T-helper 17 cell (primary cell): Measurements from ENCODE around the gene CUX1. TPM values are rescaled to one million over a fixed set of nuclear protein-coding genes. Genes with fewer than 3 reads are reported as not detected.
A peak's percentile ranks its signal among the peaks of the same experiment; 100 is the strongest.

Experiments
- ATAC-seq: fragments of 150-1000 bp; cut with Tn5 transposase; 2 replicates; pipeline ENCODE4 v1.10.0; 2021; ENCODE audit warnings: mild to moderate bottlenecking, moderate library complexity
- DNase-seq, 3 donors: peaks; one replicate each; pipeline versions ENCODE4 v3.0.0 to v3.0.0-alpha.2; 2020 to 2021
- H3K9me3 ChIP-seq: one replicate; pipeline ENCODE4 v1.7.0; 2013; ENCODE audit warnings: low read length, mild to moderate bottlenecking; ENCODE audit not compliant: control insufficient read depth, poor library complexity, severe bottlenecking
- H3K27ac Mint-ChIP-seq: one replicate; pipeline ENCODE4 v1.8.0; 2022; ENCODE audit warnings: mild to moderate bottlenecking, moderate library complexity, mixed read lengths
- H3K27me3 Mint-ChIP-seq: one replicate; pipeline ENCODE4 v1.8.0; 2022; ENCODE audit warnings: mixed read lengths
- H3K36me3 Mint-ChIP-seq: one replicate; pipeline ENCODE4 v1.8.0; 2022; ENCODE audit warnings: low read depth, mixed read lengths
- H3K4me1 Mint-ChIP-seq: one replicate; pipeline ENCODE4 v1.8.0; 2022; ENCODE audit warnings: mild to moderate bottlenecking, mixed read lengths
- H3K4me3 Mint-ChIP-seq: one replicate; pipeline ENCODE4 v1.8.0; 2022; ENCODE audit warnings: mild to moderate bottlenecking, moderate library complexity, mixed read lengths
- total RNA-seq, 4 donors: library from RNA in 2 of 4; stranded (reverse) in 2 of 4; gene quantifications; one replicate each; pipeline ENCODE4 v1.2.3 and lab custom pipeline; 2022 to 2026

CUX1 gene
- total RNA-seq, 2 donors from 2014 or later = 35.6 to 52.8 TPM

DNA sequence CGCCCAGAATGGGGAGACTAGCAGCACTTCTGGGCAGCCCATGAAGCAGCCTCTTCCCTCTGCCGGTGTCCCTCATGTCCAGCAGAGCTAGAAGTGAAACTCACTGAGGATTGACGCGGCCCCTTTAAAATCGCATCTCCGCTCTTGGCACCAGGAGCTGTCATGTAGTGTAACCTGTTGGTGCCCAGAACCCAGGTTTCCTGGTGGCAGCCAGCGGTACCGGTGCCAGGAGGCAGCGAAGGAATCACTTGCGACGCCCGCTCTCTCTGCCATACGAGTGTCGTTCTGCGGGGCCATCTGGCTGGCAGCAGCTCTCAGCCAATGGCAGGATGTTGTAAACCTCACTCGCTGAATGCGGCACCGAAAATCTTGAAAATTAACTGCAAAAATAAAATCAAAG, 82.7 kb downstream of the CUX1 start:
- Mint-ChIP-seq H3K27ac (no peak overlapping the region), H3K27me3 (no peaks in the 10 kb centered on the region), H3K36me3 (no peaks in the 10 kb centered on the region), H3K4me1 (peaks cover 4% of the 10 kb centered on the region), H3K4me3 (no peak overlapping the region)
- no peaks in the 10 kb centered on the region for H3K9me3 ChIP-seq
- ATAC-seq (no peak), DNase-seq (no peak)

DNA sequence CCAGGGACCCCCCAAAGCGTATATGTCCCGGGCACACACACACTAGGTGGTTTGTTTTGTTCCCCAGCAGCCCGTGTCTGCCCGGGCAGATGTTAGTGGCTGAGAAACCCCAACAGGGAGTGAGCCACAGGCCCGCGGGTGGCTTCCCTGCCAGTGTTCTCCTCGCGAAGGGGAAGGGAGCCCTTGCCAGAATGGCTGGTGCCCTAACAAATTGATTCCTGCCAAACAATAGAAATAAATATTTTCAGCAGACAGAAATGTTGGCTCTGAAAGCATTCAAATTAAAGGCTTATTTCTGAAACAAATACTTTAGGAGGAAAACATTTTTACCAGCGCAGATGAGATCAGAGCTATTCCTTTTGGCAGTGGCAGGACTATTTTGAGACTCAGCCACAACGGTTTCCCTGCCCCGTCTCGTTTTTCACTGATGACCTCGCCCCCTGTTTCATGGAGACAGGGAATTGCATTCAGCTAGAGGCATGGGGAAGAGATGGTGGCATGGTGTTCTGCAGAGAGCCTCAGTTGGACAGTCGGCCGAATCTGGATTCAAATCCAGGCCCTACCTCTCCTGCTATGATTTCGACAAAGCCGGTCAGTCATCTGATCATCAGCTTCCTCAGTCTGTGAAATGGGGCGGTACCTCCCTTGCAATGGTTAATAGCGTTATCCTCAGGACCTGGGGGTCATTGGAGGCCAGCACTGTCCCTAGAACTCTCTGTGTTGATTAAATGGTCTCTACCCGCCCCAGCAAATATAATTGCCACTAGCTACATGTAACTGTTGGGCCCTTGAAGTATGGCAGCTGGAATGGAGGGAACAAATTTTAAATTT, 84.5 kb downstream of the CUX1 start:
- Mint-ChIP-seq H3K27me3 (no peaks in the 10 kb centered on the region), H3K36me3 (no peaks in the 10 kb centered on the region), H3K4me3 (no peak overlapping the region), H3K4me1 (peaks cover 9% of the 10 kb centered on the region), H3K27ac (no peak overlapping the region)
- ATAC-seq = no peak
- H3K9me3 ChIP-seq = no peaks in the 10 kb centered on the region
- DNase-seq = no peak

DNA sequence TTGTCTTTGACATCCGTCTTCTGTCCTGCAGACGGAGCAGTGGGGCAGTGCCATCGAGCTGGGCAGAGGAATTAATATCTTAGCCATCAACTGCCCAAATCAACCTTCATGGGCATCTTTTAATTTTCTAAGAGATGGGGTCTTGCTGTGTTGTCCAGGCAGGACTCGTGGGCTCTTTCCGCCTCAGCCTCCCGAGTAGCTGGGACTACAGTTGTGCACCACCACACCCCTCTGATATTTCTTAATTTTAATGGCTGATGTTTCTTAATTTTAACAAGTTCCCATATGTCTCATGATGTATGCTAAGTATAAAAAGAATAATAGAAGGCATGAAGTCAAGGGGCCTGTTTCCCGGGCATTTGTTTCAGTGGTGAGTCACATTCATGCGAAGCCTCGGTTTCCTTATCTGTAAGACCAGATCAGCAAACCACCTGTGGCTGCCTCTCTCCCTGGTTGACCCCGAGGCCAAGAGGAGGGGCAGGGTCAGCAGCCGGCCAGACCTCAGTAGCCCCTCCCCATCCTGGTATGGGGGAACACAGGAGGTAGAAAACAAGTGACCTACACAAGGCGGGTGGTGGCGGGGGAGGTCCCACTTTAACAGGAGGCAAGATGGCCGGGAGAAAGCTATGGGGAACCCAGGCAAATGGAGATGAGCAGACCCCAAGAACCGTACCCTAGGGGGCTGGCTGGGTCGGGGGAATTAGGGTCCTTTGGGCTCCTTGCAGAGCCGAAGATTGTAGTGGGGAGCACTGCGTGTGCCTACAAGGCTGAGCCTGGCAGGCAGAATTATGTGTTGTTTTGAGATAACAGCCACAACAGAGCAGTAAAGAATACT, 85.5 kb downstream of the CUX1 start:
- Mint-ChIP-seq H3K4me3 (no peak overlapping the region), H3K4me1 (peaks cover 12% of the 10 kb centered on the region), H3K27ac (no peak overlapping the region), H3K36me3 (no peaks in the 10 kb centered on the region), H3K27me3 (no peaks in the 10 kb centered on the region)
- no peaks in the 10 kb centered on the region for H3K9me3 ChIP-seq
- ATAC-seq = no peak
- DNase-seq = no peak

DNA sequence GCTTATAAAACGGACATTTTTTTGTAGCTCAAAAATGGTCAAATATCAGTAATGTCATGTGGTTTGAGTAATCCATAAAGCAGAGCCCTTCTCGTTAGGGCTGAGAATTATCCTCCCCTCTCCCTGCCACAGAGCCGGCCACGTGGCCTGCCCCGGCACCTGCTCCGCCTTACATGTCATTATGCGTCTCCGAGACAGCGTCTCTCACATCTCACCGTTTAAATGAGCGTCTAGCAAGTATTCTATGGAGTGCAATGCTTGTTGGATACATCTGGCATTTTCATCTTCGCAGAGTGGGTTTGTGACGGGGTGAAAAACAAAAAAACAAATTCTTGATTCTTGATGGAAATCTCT, 86.1 kb downstream of the CUX1 start:
- no peaks in the 10 kb centered on the region for H3K9me3 ChIP-seq
- Mint-ChIP-seq H3K36me3 (no peaks in the 10 kb centered on the region), H3K4me3 (no peak overlapping the region), H3K27me3 (no peaks in the 10 kb centered on the region), H3K27ac (no peak overlapping the region), H3K4me1 (peaks cover 12% of the 10 kb centered on the region)
- DNase-seq (no peak), ATAC-seq (no peak)

DNA sequence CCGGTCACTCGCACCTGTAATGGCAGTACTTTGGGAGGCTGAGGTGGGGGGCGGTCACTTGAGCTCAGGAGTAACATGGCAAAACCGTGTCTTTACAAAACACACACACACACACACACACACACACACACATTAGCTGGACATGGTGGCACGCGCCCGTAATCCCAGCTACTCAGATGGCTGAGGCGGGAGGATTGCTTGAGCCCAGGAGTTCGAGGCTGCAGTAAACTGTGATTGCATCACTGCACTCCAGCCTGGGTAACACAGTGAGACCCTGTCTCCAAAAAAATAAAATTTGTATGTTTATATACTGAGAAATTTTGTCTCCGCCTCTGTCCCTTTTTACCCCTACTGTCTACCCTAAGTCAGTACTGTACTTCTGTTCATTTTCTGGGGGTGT, 86.6 kb downstream of the CUX1 start:
- no peaks in the 10 kb centered on the region for H3K9me3 ChIP-seq
- H3K27me3 Mint-ChIP-seq = no peaks in the 10 kb centered on the region
- no peak overlapping the region for H3K4me3 Mint-ChIP-seq
- no peaks in the 10 kb centered on the region for H3K36me3 Mint-ChIP-seq
- H3K4me1 Mint-ChIP-seq = peaks cover 14% of the 10 kb centered on the region
- H3K27ac Mint-ChIP-seq = no peak overlapping the region
- ATAC-seq (no peak), DNase-seq (no peak)

DNA sequence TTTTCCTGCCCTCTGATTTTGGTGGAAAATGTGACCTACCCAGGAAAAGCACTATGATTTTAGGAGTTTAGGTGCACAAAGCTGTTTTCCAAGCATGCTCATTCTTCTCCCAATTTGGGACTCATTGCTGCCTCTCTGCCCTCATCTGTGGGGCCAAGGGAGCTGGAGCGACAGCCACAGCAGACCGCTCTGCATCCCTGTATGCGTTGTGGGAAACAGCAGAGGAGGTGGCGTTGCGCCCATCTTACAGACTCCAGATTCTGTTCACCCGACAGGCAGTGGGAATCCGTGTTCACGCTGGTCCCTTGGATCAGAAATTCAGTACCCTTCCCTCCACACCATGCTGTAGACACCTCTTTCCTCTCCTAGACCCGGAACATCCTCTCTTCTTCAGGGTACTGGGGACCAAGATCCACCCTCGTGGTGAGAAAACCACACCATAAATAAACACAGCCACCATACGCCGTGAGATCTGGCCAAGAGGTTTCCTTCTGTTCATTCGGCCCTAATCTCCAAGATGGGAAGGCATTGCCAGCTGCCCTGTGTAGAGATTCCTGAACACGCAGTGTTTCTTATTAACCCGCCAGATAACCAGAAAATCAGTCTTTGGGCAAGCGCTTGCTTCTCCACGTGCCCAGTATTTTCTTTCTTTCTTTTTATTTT, 87.9 kb downstream of the CUX1 start:
- Mint-ChIP-seq H3K4me3 (no peak overlapping the region), H3K36me3 (no peaks in the 10 kb centered on the region), H3K27me3 (no peaks in the 10 kb centered on the region), H3K27ac (peak overlapping the region; percentile 14), H3K4me1 (peaks cover 12% of the 10 kb centered on the region)
- DNase-seq = no peak
- no peaks in the 10 kb centered on the region for H3K9me3 ChIP-seq
- no peak for ATAC-seq

DNA sequence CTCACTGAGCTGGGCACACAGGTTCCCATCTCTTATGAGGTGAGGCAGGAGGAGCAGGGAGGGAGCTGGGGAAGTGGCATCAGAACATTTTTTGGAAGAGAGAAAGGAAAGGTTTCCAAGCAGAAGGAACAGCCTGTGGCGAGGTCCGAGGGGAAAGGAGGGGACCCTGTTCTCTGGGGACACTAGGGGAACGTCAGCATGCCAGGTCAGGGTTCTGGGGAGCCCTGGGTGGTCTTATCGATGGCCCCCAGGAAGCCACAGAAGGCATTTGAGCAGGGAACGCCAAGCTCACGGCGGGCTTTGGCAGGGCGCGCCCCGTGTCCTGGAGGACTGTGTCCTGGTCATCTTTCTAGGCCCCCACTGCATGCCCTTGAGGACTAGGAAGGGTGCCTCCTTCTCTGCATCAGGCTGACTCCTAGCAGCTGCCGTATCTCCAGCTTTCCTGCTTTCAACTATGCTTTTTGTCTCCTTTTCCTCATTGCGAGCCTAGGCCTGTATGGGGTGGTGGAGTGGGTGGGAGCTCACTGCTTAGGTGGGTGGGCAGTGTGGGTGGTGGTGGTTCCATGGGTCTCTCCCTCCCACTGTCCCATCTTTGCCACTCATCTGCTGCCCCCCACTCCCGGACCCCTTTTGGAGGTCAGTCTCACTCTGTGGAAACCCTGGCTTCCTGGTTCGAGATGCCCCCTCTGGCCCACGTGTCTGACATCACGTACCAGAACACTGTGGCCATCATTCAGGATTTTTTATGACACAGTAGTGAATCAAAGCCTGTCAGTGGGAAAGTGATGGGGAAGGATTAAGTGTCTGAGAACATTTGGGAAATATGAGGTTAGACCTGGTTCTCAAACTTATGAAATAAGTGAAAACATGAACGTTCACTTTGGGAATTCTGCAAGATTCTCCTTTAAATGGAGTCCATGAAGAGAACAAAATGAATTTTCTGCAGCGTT, 89.1 kb downstream of the CUX1 start:
- DNase-seq (no peak), ATAC-seq (no peak)
- no peaks in the 10 kb centered on the region for H3K36me3 Mint-ChIP-seq
- peak overlapping the region; percentile 14 for H3K27ac Mint-ChIP-seq
- H3K4me1 Mint-ChIP-seq = peaks cover 12% of the 10 kb centered on the region
- no peaks in the 10 kb centered on the region for H3K9me3 ChIP-seq
- H3K4me3 Mint-ChIP-seq = no peak overlapping the region
- no peaks in the 10 kb centered on the region for H3K27me3 Mint-ChIP-seq

DNA sequence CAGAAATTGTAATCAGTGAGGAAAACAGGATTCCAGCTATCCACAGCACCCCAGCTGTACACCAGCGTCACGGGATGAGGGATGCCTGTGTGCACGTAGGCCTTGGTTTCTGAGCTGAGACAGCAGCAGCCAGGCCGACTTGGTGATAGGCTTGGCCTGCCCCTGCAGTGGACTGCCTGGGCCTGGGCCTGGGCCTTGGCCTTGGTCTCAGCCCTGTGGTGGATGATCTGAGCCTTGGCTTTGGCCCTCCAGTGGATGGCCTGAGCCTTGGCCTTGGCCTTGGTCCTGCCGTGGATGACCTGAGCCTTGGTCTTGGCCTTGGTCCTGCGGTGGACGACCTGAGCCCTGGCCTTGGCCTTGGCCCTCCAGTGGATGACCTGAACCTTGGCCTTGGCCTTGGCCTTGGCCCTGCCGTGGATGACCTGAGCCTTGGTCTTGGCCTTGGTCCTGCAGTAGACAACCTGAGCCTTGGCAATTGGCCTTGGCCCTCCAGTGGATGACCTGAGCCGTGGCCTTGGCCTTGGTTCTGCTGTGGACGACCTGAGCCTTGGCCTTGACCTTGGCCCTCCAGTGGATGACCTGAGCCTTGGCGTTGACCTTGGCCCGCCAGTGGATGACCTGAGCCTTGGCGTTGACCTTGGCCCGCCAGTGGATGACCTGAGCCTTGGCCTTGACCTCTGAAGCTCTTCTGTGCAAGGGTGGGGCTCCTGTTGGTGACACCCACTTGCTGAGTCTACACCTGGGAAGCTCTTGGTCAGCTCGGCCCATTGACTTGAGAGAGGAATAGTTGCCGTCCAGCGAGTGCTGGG, 93.8 kb downstream of the CUX1 start:
- ATAC-seq = no peak

DNA sequence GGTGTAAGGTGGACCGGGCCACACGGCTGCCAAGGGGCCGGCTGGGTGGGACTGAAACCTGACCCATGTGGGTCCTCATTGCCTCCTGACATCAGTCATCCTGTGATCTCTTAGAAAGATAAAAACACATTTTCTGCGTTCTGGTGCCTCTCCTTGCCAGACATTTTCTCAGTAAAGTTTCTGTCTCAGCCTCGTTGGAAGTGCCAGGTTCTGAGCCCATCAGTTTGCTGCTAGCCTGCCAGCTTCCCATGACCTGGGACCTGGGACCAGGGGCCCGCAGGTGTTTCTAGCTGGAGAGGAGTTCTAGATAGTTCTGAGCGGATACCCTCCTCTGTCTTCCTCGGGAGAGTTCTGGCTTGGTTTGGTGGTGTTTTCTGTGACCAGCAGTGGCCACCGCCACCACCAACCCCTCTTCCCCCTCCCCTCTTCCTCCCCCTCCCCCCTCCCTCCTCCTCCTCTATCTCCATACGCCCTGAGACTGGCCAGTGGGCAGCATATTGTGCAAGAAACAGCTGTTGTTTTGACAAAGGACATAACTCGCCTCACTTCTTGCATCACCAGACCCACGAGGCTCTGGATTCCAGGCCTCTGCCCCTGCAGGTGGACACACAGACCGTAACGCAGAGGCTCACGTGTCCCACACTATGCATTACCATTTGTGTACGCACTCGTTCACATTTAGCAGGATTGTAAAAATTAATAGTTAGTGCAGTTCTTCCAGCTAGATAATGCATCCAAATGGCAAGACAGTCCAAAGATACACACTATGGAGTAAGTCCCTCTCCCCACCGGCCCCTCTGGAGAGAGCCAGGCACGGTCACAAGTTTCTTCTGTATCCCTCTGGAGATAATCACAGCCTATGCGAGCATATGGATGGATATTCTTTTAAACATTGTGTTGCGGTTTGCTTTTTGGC, 94.6 kb downstream of the CUX1 start:
- Mint-ChIP-seq H3K4me1 (peaks cover 18% of the 10 kb centered on the region), H3K27me3 (no peaks in the 10 kb centered on the region), H3K36me3 (peaks cover 5% of the 10 kb centered on the region), H3K4me3 (no peak overlapping the region), H3K27ac (no peak overlapping the region)
- no peaks in the 10 kb centered on the region for H3K9me3 ChIP-seq
- DNase-seq (no peak), ATAC-seq (no peak)

More for the DNA sequence above, 93.8 kb downstream of the CUX1 start:
- DNase-seq = no peak
- Mint-ChIP-seq H3K4me1 (peaks cover 21% of the 10 kb centered on the region), H3K36me3 (peaks cover 4% of the 10 kb centered on the region), H3K27me3 (no peaks in the 10 kb centered on the region), H3K4me3 (no peak overlapping the region), H3K27ac (no peak overlapping the region)
- no peaks in the 10 kb centered on the region for H3K9me3 ChIP-seq

DNA sequence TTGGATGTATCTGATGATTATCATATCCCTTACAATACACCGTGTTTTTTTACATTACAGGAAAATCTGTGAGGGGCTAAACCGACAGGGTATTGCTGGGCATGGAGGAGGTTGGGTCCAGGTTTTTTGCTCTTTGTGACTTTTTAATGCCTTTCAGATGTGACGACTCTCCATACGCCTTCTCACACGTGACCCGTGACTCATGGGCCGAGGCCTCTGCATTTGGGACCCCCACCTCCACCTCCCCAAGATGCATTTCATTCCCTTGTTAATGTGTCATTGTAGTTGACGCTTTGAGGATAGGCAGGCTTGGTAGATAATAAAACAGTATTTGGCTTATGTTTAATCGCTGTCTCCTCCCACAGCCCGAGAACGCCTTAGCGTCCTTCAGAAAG, 95.3 kb downstream of the CUX1 start:
- no peak for DNase-seq
- no peak for ATAC-seq
- Mint-ChIP-seq H3K27ac (no peak overlapping the region), H3K4me3 (no peak overlapping the region), H3K27me3 (no peaks in the 10 kb centered on the region), H3K36me3 (peaks cover 5% of the 10 kb centered on the region), H3K4me1 (peaks cover 18% of the 10 kb centered on the region)
- H3K9me3 ChIP-seq = no peaks in the 10 kb centered on the region

DNA sequence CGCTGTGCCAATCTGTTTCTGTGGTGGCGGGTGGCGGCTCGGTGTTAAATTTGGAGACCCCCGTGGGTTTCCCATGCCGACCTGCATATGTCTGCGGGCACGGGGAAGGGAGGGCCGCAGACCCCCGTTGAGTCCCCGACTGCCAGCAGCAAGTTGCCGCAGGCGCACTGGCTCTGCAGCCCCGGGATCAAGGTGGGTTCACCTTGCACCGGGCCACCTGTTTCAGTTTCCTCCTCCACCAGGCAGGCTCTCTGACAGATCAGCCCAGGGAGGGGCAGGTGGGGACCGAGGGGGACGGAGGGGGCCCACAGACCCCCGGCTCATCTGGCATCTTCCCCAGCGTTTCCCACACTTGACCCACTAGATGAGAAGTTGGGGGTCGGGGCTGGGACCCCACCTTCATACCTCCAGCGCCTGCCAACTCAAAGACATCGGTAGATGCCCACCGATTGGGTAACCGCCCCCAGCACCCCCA, 95.9 kb downstream of the CUX1 start:
- Mint-ChIP-seq H3K27ac (no peak overlapping the region), H3K36me3 (peaks cover 5% of the 10 kb centered on the region), H3K4me3 (no peak overlapping the region), H3K4me1 (peaks cover 18% of the 10 kb centered on the region), H3K27me3 (no peaks in the 10 kb centered on the region)
- no peak for ATAC-seq
- no peaks in the 10 kb centered on the region for H3K9me3 ChIP-seq
- DNase-seq = no peak
